Naive thymus-derived CD4-positive, alpha-beta T cell (primary cell): Measurements from ENCODE around the gene TBC1D32. TPM values are rescaled to one million over a fixed set of nuclear protein-coding genes. Genes with fewer than 3 reads are reported as not detected.
A peak's percentile ranks its signal among the peaks of the same experiment; 100 is the strongest.

ENCODE experiments used
- ATAC-seq: fragments of 150-1000 bp; cut with Tn5 transposase; 2 replicates; pipeline ENCODE4 v1.10.0; 2021; ENCODE audit warnings: mild to moderate bottlenecking, moderate library complexity
- CTCF ChIA-PET: fragments of 350-600 bp; sonication (Branson Sonifier 250); formaldehyde crosslinking; loops from one replicate; lab custom pipeline; 2021; ENCODE audit warnings: antibody characterized with exemption; lab: Charles Lee
- POLR2A ChIA-PET: fragments of 350-600 bp; sonication (Branson Sonifier 250); formaldehyde crosslinking; loops from one replicate; lab custom pipeline; 2021; ENCODE audit warnings: antibody characterized with exemption, inconsistent platforms; lab: Charles Lee
- DNase-seq, 9 donors: peaks; one replicate each; pipeline versions ENCODE4 v3.0.0 to v3.0.0-alpha.2; 2020 to 2022; ENCODE audit warnings: mixed read lengths in 1 of 9
- H3K27ac ChIP-seq: one replicate; pipeline ENCODE4 v1.7.0; 2013; ENCODE audit warnings: mild to moderate bottlenecking, low read depth, low read length, moderate library complexity
- H3K27me3 ChIP-seq, 2 donors: one replicate each; pipeline ENCODE4 v1.7.0; 2013; ENCODE audit warnings: low read length in 2 of 2, mild to moderate bottlenecking in 2 of 2, moderate library complexity in 2 of 2; ENCODE audit not compliant: control insufficient read depth in 2 of 2, insufficient read depth in 2 of 2
- H3K36me3 ChIP-seq, 3 experiments: 1 replicate in 2 of 3; 2 replicates in 1 of 3; pipeline ENCODE4 v1.7.0; 2013; ENCODE audit warnings: low read length in 3 of 3, mild to moderate bottlenecking in 3 of 3, moderate library complexity in 1 of 3; ENCODE audit not compliant: insufficient read depth in 3 of 3, control insufficient read depth in 2 of 3
- H3K4me1 ChIP-seq, 2 donors: one replicate each; pipeline ENCODE4 v1.7.0; 2013; ENCODE audit warnings: low read length in 2 of 2, mild to moderate bottlenecking in 2 of 2, moderate library complexity in 1 of 2; ENCODE audit not compliant: control insufficient read depth in 2 of 2, insufficient read depth in 2 of 2
- H3K4me3 ChIP-seq: 2 replicates; pipeline ENCODE4 v1.7.0; 2013; ENCODE audit warnings: mild to moderate bottlenecking, low read length
- H3K9me3 ChIP-seq, 3 experiments: 1 replicate in 2 of 3; 2 replicates in 1 of 3; pipeline ENCODE4 v1.7.0; 2013; ENCODE audit warnings: low read length in 3 of 3; ENCODE audit not compliant: control insufficient read depth in 2 of 3
- H3K27ac Mint-ChIP-seq, 9 donors: one replicate each; pipeline ENCODE4 v1.8.0; 2020 to 2022; ENCODE audit warnings: mixed read lengths in 9 of 9, mild to moderate bottlenecking in 8 of 9, moderate library complexity in 5 of 9, inconsistent platforms in 2 of 9
- H3K27me3 Mint-ChIP-seq, 5 donors: one replicate each; pipeline ENCODE4 v1.8.0; 2021 to 2022; ENCODE audit warnings: mixed read lengths in 5 of 5, mild to moderate bottlenecking in 1 of 5
- H3K36me3 Mint-ChIP-seq, 5 donors: one replicate each; pipeline ENCODE4 v1.8.0; 2020 to 2022; ENCODE audit warnings: mixed read lengths in 5 of 5, mild to moderate bottlenecking in 3 of 5, inconsistent platforms in 1 of 5
- H3K4me1 Mint-ChIP-seq, 7 donors: one replicate each; pipeline ENCODE4 v1.8.0; 2020 to 2022; ENCODE audit warnings: mixed read lengths in 7 of 7, mild to moderate bottlenecking in 3 of 7, inconsistent platforms in 1 of 7
- H3K4me3 Mint-ChIP-seq, 10 donors: one replicate each; pipeline ENCODE4 v1.8.0; 2020 to 2022; ENCODE audit warnings: mild to moderate bottlenecking in 10 of 10, mixed read lengths in 10 of 10, moderate library complexity in 6 of 10, inconsistent platforms in 2 of 10
- H3K9me3 Mint-ChIP-seq, 11 donors: one replicate each; pipeline ENCODE4 v1.8.0; 2020 to 2022; ENCODE audit warnings: mixed read lengths in 11 of 11, mild to moderate bottlenecking in 4 of 11, inconsistent platforms in 1 of 11, moderate library complexity in 1 of 11
- intact Hi-C, 2 donors: fragments of 100-400 bp; cut with micrococcal nuclease; formaldehyde crosslinking; loops; one replicate each; pipeline ENCODE4 v1.15.1; 2023
- polyA plus RNA-seq, 2 donors: library from polyadenylated mRNA; unstranded; fragments of 300-500 nt; fragmentation: Illumina TruSeq; gene quantifications; one replicate each; pipeline ENCODE4 v1.2.3, GENCODE V29; 2021
- total RNA-seq, 6 experiments: library from RNA in 5 of 6; stranded (reverse) in 5 of 6; gene quantifications; 1 replicate in 5 of 6; 2 replicates in 1 of 6; pipeline ENCODE4 v1.2.3 and lab custom pipeline; 2021 to 2026

TBC1D32 gene
- total and polyA plus RNA-seq, 7 experiments from 2014 or later: 2.2 to 17.7 (median 14.7) TPM

GRCh38 chr6:121242386-121242785, 91.9 kb downstream of the TBC1D32 start:
- H3K36me3 ChIP-seq: no peaks in the 10 kb centered on the region
- no peak overlapping the region for H3K27ac ChIP-seq
- H3K27me3 Mint-ChIP-seq: no peaks in the 10 kb centered on the region
- ChIA-PET CTCF (no interaction called here), POLR2A (no interaction called here)
- H3K9me3 Mint-ChIP-seq: peaks cover 3 to 14% (median 9%) of the 10 kb centered on the region in 11 donors
- H3K27ac Mint-ChIP-seq: no peak overlapping the region
- no peaks in the 10 kb centered on the region for H3K27me3 ChIP-seq
- no peak overlapping the region for H3K4me3 Mint-ChIP-seq
- ATAC-seq: no peak
- peaks cover 0 to 3% (median 0%) of the 10 kb centered on the region in 7 donors for H3K4me1 Mint-ChIP-seq
- H3K4me1 ChIP-seq: no peaks in the 10 kb centered on the region
- peaks cover 0 to 7% (median 0%) of the 10 kb centered on the region in 3 experiments for H3K9me3 ChIP-seq
- H3K36me3 Mint-ChIP-seq: peaks cover 16 to 83% (median 44%) of the 10 kb centered on the region in 5 donors
- H3K4me3 ChIP-seq: no peak overlapping the region
- intact Hi-C loops: no loop called here
- DNase-seq: no peak

GRCh38 chr6:121237859-121238258, 96.4 kb downstream of the TBC1D32 start:
- Histone ChIP-seq H3K4me1 (no peaks in the 10 kb centered on the region), H3K36me3 (peaks cover 0 to 6% (median 0%) of the 10 kb centered on the region in 3 experiments), H3K27ac (no peak overlapping the region), H3K9me3 (no peaks in the 10 kb centered on the region), H3K4me3 (no peak overlapping the region), H3K27me3 (no peaks in the 10 kb centered on the region)
- ChIA-PET POLR2A (no interaction called here), CTCF (no interaction called here)
- H3K27ac Mint-ChIP-seq: no peak overlapping the region
- peaks cover 0 to 10% (median 4%) of the 10 kb centered on the region in 11 donors for H3K9me3 Mint-ChIP-seq
- H3K4me3 Mint-ChIP-seq: no peak overlapping the region
- peaks cover 12 to 76% (median 66%) of the 10 kb centered on the region in 5 donors for H3K36me3 Mint-ChIP-seq
- H3K27me3 Mint-ChIP-seq: no peaks in the 10 kb centered on the region
- intact Hi-C loops: loop anchor here in 1 of 2 donors (1.0 kb wide), 1 partner anchor 183 kb away; no protein-coding TSS in a partner anchor
- no peaks in the 10 kb centered on the region for H3K4me1 Mint-ChIP-seq
- ATAC-seq (no peak), DNase-seq (no peak)

DNA sequence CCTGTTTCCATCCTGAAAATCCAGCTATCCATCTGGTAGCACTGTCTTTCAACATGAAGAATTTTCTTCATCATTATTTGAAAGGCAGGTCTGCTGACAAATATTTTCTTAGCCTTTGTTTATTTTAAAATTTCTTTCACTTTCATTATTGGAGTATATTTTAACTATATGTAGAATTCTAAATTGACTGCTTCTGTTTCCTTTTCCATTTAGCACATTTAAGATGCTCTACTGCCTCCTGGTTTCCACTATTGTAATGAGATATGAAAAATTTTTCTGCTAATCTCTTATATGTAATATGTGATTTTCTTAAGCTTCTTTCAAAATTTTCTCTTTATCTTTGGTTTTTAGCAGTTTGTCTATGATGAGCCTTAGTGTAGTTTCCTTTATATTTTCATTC, 97.3 kb downstream of the TBC1D32 start:
- no peak overlapping the region for H3K27ac ChIP-seq
- H3K4me3 Mint-ChIP-seq: peak overlapping the region in 1 of 10 donors; percentile 10

DNA sequence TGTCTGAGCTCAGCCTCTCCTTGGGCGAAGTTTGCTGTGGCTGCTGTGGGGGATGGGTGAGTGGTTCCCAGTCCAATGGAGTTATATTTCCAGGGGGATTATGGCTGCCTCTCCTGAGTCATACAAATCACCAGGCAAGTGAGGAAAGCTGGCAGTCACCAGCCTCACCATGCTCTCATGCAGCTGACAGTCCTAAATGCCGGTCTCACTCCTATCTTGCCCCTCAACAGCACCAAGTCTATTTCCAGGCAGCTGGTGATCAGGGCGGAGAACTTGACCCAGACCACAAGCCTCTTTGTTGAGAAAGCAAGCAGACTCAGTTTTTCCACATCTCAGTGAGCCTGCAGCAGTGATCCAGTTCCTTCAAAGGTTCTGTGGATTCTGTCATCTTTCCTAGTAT, 98.9 kb downstream of the TBC1D32 start:
- CTCF ChIA-PET: no interaction called here
- no peak overlapping the region for H3K27ac ChIP-seq
- H3K36me3 ChIP-seq: peaks cover 0 to 6% (median 0%) of the 10 kb centered on the region in 3 experiments
- Mint-ChIP-seq H3K4me3 (no peak overlapping the region), H3K27ac (no peak overlapping the region), H3K36me3 (peaks cover 17 to 85% (median 67%) of the 10 kb centered on the region in 5 donors), H3K9me3 (peaks cover 0 to 17% (median 4%) of the 10 kb centered on the region in 11 donors), H3K4me1 (no peaks in the 10 kb centered on the region), H3K27me3 (no peaks in the 10 kb centered on the region)
- DNase-seq: no peak
- H3K27me3 ChIP-seq: no peaks in the 10 kb centered on the region
- no peaks in the 10 kb centered on the region for H3K9me3 ChIP-seq
- H3K4me3 ChIP-seq: no peak overlapping the region
- POLR2A ChIA-PET: no interaction called here
- no peaks in the 10 kb centered on the region for H3K4me1 ChIP-seq
- intact Hi-C loops: no loop called here
- no peak for ATAC-seq

More for the DNA sequence above, 97.3 kb downstream of the TBC1D32 start:
- no peak for ATAC-seq
- H3K27me3 ChIP-seq: no peaks in the 10 kb centered on the region
- no peaks in the 10 kb centered on the region for H3K27me3 Mint-ChIP-seq
- H3K9me3 ChIP-seq: no peaks in the 10 kb centered on the region
- H3K4me1 ChIP-seq: no peaks in the 10 kb centered on the region
- DNase-seq: peak in 1 of 9 donors; percentile 6
- peaks cover 17 to 83% (median 71%) of the 10 kb centered on the region in 5 donors for H3K36me3 Mint-ChIP-seq
- no peak overlapping the region for H3K4me3 ChIP-seq
- intact Hi-C loops: loop anchor here in 1 of 2 donors (1.0 kb wide), 1 partner anchor 182 kb away; no protein-coding TSS in a partner anchor
- H3K4me1 Mint-ChIP-seq: no peaks in the 10 kb centered on the region
- H3K36me3 ChIP-seq: peaks cover 0 to 6% (median 0%) of the 10 kb centered on the region in 3 experiments
- peaks cover 0 to 13% (median 4%) of the 10 kb centered on the region in 11 donors for H3K9me3 Mint-ChIP-seq
- CTCF ChIA-PET: no interaction called here
- no peak overlapping the region for H3K27ac Mint-ChIP-seq
- POLR2A ChIA-PET: no interaction called here

DNA sequence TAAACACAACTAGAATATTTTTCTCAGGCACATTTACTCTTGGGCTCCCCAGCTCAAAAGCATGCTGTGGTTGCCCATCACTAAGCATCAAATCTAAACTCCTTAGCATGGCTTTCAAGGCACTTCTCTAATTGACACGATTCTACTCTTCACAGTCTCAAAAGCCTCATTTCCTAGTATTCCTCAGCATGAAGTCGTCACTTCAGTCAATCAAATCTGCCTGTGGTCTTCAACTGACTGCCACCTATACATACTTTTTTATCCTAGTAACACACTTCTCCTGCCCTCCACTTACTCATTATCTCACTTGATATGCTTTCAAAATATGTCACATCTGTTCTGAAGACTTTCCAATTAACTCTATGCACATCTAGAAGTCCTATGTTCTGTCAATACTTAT, 110.3 kb downstream of the TBC1D32 start:
- intact Hi-C loops: no loop called here
- CTCF ChIA-PET: no interaction called here

GRCh38 chr6:121223212-121223611, 111.1 kb downstream of the TBC1D32 start:
- ChIA-PET CTCF (no interaction called here), POLR2A (no interaction called here)
- DNase-seq (no peak), ATAC-seq (no peak)
- Mint-ChIP-seq H3K36me3 (peaks cover 9 to 56% (median 48%) of the 10 kb centered on the region in 5 donors), H3K9me3 (peaks cover 0 to 10% (median 6%) of the 10 kb centered on the region in 11 donors), H3K27me3 (no peaks in the 10 kb centered on the region), H3K4me1 (no peaks in the 10 kb centered on the region), H3K4me3 (no peak overlapping the region), H3K27ac (no peak overlapping the region)
- Histone ChIP-seq H3K36me3 (peaks cover 0 to 6% (median 0%) of the 10 kb centered on the region in 3 experiments), H3K4me1 (no peaks in the 10 kb centered on the region), H3K27me3 (no peaks in the 10 kb centered on the region), H3K4me3 (no peak overlapping the region), H3K27ac (no peak overlapping the region), H3K9me3 (no peaks in the 10 kb centered on the region)
- intact Hi-C loops: no loop called here

More for the DNA sequence above, 110.3 kb downstream of the TBC1D32 start:
- no peak overlapping the region for H3K4me3 ChIP-seq
- no peak for DNase-seq
- no peaks in the 10 kb centered on the region for H3K27me3 ChIP-seq
- Mint-ChIP-seq H3K36me3 (peaks cover 6 to 51% (median 44%) of the 10 kb centered on the region in 5 donors), H3K9me3 (peaks cover 0 to 7% (median 2%) of the 10 kb centered on the region in 11 donors), H3K27me3 (no peaks in the 10 kb centered on the region), H3K27ac (peak overlapping the region in 1 of 9 donors; percentile 1), H3K4me1 (no peaks in the 10 kb centered on the region), H3K4me3 (no peak overlapping the region)
- H3K9me3 ChIP-seq: no peaks in the 10 kb centered on the region
- H3K27ac ChIP-seq: no peak overlapping the region
- H3K36me3 ChIP-seq: peaks cover 0 to 6% (median 0%) of the 10 kb centered on the region in 3 experiments
- no peaks in the 10 kb centered on the region for H3K4me1 ChIP-seq
- ATAC-seq: no peak
- POLR2A ChIA-PET: no interaction called here

DNA sequence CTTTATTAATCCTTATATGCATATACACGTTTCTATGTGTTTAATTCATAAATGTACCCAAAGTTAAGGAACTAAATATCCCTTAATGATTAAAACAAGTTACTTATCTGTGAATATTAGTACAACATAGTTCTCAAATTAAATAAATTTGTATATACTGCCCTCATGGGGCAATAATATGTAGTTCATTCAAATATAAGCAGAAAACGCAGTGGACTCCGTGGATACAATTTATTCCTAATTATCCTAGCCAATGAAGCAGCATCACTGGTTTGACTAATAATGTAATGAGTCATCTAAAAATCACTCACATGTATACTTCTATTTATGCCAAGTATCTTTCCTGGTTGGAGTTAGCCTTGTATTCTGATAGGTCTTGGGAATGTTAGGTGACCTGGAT, 111.6 kb downstream of the TBC1D32 start:
- POLR2A ChIA-PET: no interaction called here
- H3K36me3 Mint-ChIP-seq: peaks cover 12 to 57% (median 54%) of the 10 kb centered on the region in 5 donors
- intact Hi-C loops: no loop called here
- no peak for DNase-seq
- H3K9me3 ChIP-seq: no peaks in the 10 kb centered on the region
- H3K36me3 ChIP-seq: peaks cover 0 to 6% (median 0%) of the 10 kb centered on the region in 3 experiments
- H3K4me1 ChIP-seq: no peaks in the 10 kb centered on the region
- H3K27ac ChIP-seq: no peak overlapping the region
- CTCF ChIA-PET: no interaction called here
- no peak overlapping the region for H3K4me3 Mint-ChIP-seq
- no peaks in the 10 kb centered on the region for H3K4me1 Mint-ChIP-seq
- no peaks in the 10 kb centered on the region for H3K27me3 ChIP-seq
- H3K4me3 ChIP-seq: no peak overlapping the region
- no peak for ATAC-seq
- peaks cover 0 to 11% (median 7%) of the 10 kb centered on the region in 11 donors for H3K9me3 Mint-ChIP-seq
- no peaks in the 10 kb centered on the region for H3K27me3 Mint-ChIP-seq
- H3K27ac Mint-ChIP-seq: no peak overlapping the region
